Omental fat pad (tissue), 4 donors: ENCODE results near the gene CDH23. TPM values are rescaled to one million over a fixed set of nuclear protein-coding genes. Genes with fewer than 3 reads are reported as not detected.

Source experiments
- ATAC-seq: fragments of 150-250 bp; one replicate; pipeline ENCODE4 v1.9.1; 2016; ENCODE audit warnings: mild to moderate bottlenecking, moderate library complexity; ENCODE audit not compliant: low FRiP score
- DNase-seq: peaks from one replicate; pipeline ENCODE4 v3.0.0-alpha.2; 2019; ENCODE audit warnings: low spot score
- CTCF ChIP-seq, 3 donors: fragments of 450-650 bp; IDR thresholded peaks; one replicate each; pipeline ENCODE4 v1.5.1; 2016 to 2017; ENCODE audit warnings: antibody characterized with exemption in 3 of 3, mild to moderate bottlenecking in 3 of 3, moderate library complexity in 2 of 3
- total RNA-seq, 4 donors: library from RNA; depleted of rRNA; stranded (reverse); fragments of >200 nt; gene quantifications; one replicate each; pipeline ENCODE4 v1.1.0, GENCODE V29; 2016

The CDH23 gene
- total RNA-seq, 4 donors from 2014 or later: 25.3 to 41.9 (median 34.4) TPM

- DNase-seq: no peak
- ATAC-seq: no peak
- no peak for TF ChIP-seq CTCF (IDR thresholded peaks at IDR 0.05)
Measured at GRCh38 chr10:71649631-71650030, 252.9 kb downstream of the CDH23 start.

GRCh38 chr10:71650397-71650796 is 253.7 kb downstream of the CDH23 start:
- DNase-seq (no peak), ATAC-seq (no peak)
- TF ChIP-seq CTCF (IDR thresholded peaks at IDR 0.05): no peak

GRCh38 chr10:71651428-71651827 is 254.7 kb downstream of the CDH23 start:
- ATAC-seq: no peak
- TF ChIP-seq CTCF (IDR thresholded peaks at IDR 0.05): no peak
- no peak for DNase-seq

GRCh38 chr10:71651928-71652327 is 255.2 kb downstream of the CDH23 start:
- TF ChIP-seq CTCF (IDR thresholded peaks at IDR 0.05): no peak
- ATAC-seq (no peak), DNase-seq (no peak)

- no peak for TF ChIP-seq CTCF (IDR thresholded peaks at IDR 0.05)
- ATAC-seq (no peak), DNase-seq (no peak)
Measured at GRCh38 chr10:71653044-71653443, 256.3 kb downstream of the CDH23 start.

GRCh38 chr10:71656220-71656619 is 259.5 kb downstream of the CDH23 start:
- ATAC-seq (no peak), DNase-seq (no peak)
- TF ChIP-seq CTCF (IDR thresholded peaks at IDR 0.05): no peak

- TF ChIP-seq CTCF (IDR thresholded peaks at IDR 0.05): no peak
- DNase-seq (no peak), ATAC-seq (no peak)
Measured at GRCh38 chr10:71657604-71658466, 261.1 kb downstream of the CDH23 start.
